Right forelimb (tissue), 1 donor: ENCODE data around the gene SH3RF3.

ENCODE experiments used
- DNase-seq: peaks from one replicate; pipeline ENCODE4 v3.0.0-alpha.2; 2018

The SH3RF3 gene

DNA sequence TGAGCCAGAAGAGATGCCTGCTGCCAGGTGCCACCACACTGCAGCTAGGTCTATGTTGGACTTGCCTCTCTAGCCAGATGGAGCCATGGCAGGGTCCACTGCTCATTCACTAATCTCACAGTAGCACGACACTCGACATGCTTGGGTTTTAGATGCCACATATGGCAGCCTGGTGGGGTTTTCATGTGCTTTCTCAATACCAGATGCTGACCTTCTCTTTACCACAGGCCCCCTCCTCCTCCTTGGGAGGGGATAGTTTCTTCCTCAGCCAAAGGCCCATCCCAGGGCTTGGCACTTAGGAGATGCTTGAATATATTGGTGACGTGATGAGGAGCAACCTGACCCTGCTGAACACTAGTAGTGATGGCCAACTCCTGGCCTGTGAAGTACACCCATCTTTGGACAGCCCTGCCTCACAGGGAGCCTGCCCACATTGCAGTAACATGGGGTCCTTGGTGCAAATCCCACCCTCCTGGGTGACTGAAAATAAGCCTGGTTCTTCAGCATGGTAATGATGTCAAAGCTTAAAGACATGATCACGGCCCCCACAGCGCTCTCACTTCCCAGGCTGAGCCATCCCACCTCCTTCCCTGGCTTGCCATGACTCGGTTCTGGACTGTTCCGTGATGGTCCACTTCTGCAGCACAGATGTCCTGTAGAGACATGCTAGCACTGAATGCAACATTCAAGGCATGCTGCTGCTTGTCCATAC is 227.5 kb downstream of the SH3RF3 start:
- DNase-seq = no peak

DNA sequence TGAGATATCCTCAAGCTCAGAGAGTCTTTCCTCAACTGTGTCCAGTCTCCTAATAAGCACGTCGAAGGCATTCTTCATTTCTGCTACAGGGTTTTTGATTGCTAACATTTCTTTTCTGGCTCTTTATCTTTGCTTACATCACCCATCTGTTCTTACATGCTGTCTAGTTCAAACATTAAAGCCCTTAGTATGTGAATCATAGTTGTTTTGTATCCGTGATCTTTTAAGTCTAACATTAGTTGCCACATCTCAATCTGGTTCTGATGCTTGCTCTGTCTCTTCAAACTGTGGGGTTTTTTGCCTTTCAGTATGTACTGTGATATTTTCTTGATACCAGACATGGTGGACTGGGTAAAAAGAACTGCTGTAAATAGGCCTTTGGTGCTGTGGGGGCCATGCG is 235.2 kb downstream of the SH3RF3 start:
- no peak for DNase-seq

DNA sequence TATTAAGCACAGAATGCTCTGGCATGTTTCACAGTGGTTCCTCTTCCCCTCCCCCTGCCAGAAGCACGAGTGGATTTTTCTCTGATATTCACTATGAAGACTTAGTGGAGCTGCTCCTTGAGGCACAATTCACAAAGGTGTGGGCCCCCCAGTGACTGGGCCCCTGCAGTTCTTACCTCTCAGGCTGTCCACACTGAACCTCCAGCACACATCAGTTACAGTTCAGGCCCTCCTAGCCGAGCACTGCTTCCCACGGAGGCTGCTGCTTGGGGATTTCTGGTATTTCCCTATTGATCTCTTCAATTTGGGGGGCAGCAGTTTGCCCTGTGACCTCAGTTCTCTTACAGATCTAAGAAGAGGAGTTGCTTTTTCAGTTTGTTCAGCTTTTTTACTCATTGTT is 236.1 kb downstream of the SH3RF3 start:
- DNase-seq = no peak

DNA sequence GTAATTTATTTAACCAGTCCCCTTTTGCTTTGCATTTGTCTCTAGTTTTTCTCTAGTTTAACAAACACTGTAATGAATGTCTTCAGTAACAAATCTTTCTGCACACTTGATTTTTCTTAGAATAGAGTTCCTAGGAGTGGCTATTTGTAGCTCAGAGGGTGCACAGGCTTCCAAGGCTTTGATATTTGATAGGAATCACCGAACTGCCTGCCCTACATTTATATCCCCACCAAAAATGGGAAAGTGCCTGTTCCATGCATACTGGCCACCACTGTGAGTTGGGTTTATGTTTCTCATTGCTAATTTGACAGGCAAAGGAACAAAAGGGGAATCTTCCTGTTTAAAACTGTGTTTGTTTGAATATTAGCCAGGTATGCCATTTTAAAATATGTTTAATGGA is 238.7 kb downstream of the SH3RF3 start:
- no peak for DNase-seq

DNA sequence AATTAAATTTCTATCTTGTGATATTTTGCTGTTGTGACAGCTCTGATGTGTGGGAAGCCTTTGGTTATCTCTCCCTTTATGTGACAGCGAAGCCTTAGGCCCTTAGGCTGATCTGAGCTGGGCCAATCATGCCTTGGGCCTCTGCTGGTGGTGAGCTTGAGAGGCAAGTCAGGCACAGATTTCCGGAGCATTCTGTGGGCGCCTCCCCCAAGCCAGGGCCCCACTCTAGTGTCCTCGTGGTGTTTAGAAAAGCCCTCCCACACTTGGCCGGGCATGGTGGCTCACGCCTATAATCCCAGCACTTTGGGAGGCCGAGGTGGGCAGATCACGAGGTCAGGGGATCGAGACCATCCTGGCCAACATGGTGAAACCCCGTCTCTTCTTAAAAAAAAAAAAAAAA is 239.8 kb downstream of the SH3RF3 start:
- DNase-seq = no peak

DNA sequence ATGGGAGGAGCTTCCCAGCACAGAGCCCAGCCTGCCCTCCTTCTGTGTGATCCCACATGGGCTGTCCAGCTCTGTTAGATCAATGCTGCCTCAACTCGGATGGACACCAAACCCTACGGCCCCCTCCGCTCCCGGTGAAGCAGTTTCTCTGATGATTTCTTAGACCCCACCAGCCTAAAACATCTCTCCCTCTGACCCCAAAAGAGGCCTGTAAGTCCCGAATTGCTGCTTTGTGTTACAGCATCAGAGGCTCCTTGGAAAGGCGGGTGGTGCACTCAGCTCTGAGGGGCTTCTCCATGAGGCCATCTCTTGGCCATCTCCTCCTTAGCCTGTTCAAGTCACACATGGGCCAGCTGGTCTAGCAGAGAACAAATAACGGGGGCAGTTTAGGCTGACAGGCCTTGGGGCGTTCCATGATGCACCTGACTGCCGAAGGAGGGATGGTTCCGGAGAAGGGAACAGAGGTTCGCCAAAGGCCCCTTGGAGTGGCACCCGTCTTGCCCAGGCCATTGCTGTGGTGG is 240.7 kb downstream of the SH3RF3 start:
- DNase-seq = no peak

DNA sequence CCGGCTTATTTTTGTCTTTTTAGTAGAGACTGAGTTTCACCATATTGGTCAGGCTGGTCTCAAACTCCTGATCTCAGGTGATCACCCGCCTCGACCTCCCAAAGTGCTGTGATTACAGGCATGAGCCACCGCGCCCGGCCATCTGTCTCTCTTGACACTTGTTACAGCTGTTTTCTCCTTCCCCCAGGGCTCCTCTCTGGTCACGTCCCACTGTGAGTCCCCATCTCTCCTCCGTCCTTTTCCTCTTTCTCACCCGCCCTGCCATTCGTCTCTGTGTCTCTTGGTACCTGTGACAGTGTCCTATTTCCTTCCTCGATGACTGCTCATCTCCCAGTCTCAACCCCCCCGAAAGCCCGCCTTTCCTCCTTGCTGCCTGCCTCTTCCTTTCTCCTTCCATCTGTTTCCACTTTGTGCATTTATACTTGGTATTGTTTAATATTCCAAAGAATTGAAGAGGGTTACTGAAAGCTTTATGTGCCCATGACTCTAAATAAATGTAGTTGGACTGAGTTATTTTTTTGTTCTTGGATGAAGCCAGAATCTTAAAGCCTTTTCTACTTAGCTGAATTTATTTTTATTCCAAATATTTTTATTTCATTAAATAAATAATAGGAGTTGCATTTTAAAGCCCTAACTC is 241.5 kb downstream of the SH3RF3 start:
- DNase-seq = no peak

DNA sequence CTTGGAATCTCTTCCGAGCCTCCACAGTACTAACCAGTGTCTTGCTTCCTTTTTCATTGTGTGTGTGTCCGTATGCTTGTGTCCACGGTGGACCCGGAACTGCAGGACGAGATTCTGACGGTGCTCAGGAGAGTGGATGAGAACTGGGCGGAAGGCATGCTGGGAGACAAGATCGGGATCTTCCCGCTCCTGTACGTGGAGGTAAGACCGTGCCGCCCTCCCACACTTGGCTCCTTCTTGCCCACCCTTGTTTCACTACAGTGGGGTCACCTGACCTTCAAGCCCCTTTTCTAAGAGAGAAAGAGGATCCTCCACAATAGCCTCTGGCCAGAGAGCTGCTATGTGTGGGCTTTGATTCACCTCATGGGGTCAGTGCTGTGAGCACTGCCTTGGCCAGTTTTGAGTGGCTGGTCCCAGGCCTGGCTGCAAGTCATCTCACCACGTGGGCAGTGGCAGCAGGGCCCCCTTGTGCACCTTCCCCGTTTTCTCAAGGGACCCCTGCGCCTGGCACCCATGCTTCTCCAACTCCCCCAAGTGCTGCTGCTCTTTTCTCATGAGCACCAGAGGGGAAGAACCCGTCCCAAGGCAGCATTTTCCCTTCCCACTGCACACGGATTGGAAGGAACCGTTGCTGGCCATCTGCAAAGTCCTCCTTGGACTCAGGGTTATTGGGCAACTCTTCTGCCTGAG is 242.6 kb downstream of the SH3RF3 start:
- DNase-seq = no peak

DNA sequence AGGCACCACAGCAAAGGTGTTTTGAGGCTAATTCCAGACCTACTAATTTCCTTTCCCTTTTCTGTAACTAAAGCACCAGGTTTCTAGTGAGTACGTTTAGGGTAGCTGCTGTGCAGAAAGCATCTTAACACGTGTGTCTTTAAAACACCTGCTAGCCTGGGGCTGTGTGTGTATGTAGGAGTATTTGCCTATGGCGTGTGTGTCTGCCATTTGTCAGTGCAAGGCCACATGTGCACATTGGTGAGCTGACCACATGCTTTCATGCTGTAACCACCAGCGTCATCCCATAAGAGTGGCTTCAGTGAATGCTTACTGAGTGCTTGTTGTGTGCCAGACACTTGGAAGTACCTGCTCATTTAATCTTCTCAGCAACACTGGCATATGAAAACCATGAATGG is 243.2 kb downstream of the SH3RF3 start:
- no peak for DNase-seq

DNA sequence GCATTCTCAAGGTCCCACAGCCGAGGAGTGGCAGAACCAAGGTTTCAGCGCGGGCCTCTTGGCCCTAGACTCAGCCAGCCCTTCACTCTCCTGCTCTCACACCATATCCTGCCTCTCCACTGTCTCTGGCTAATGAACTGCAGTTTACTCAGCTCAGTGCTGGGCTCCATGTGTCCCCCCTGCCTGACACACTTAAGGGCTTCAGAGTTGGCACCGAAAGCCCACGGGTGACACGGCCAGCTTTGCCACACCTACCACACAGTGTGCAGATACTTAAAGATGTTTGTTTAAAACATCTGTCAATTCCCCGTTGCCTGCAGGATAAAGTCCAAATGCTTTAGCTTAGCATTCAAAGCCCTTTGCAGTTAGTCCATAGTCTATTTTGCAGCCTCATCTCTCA is 243.6 kb downstream of the SH3RF3 start:
- DNase-seq = no peak

DNA sequence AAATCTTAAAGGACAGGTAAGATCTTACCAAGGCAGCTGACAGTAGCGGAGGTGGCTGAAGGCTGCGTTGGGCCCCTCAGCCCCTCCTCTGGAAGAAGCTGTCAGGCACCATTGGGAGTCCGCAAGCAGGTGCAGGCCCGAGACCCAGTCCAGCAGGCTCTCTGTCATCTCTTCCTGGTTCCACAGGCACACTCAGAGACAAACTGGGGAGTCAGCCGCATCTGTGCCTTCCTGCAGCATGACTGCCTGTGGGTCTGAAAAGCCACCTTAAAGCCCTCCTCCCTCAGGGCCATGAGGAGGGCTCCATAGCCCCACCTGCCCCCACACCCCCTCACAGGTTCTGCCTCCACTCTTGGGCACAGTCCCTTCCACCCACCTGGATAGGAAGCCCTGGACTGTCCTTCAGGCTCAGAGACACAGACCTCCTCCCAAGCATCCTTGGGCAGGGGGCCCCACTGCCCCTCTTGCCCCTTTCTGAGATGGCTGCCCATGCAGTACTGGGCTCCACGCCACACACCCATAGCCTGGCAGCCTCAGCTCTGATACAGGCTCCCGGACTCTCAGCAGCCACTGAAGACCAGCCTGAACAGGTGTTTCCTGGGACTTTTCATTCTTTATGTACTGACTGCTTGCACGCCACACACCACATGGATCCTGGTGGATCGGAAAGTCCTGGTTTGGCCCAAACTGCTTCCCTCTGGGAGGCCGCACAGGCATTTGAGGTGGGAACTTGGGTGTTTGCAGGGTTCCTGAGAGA is 245.0 kb downstream of the SH3RF3 start:
- DNase-seq = no peak

DNA sequence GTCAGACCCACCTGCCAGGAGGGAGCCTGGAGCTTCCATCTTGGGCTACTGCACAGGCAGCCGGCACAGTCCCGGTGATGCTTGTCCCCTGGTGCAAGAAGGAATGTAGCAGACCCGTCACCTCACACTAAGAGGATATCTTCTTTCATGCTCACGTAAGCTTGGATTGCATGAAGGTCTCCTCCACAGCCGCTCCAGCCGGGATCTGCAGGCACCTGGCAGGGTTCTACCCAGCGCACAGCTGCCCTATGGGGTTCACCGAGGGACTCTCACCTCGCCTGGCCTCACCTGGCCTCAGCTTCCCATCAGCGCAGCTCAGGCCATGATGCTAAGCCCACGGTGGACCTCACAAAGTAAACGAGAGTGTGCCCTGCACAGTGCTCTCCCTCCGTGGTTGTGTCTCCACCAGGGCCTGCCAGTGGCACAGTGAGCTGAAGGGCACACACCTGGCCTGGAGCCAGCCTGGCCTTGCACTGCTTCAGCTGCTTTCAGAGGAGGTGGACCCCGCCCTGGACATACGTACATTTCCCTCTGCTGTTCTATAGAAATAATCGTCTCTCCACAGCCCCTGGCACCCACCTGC is 245.6 kb downstream of the SH3RF3 start:
- DNase-seq = no peak

DNA sequence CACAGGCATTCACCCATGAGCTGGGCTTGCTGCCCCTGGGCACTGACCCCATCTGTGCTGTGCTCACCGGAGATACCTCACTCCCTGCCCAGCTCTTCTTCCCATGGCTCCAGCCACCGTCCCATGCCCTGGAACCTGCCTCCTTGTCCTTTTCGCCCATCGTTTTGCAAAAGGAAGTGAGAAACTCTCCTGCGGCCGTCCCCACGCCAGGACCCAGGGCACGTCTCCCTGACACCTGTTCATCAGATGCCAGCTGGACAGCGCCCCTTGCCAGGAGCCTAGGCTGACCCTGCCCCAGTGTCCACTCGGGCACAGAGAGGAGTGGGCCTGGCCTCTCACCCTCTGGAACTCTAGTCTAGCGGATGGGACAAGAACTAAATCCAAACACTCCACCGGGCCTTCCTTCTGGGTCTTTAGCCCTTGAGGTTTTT is 246.1 kb downstream of the SH3RF3 start:
- no peak for DNase-seq

DNA sequence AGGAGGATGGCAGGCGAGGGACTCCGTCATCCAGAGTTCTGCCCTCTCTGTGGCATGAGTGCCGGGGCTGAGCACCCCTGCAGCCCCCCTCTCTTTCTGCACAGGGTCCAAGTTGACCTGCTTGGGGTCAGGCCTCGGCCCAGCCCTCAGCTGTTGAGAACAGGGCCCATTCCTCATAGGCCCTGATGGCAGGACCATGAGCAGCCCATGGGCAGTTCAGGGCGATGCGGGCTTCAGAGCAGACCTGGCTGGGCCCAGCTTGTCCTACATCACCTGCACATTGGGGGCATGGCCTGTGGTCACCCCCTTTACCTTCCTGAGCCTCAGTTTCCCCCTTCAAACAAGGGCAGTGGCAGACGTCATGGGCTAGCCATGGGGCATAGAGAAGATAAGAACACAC is 246.7 kb downstream of the SH3RF3 start:
- no peak for DNase-seq

DNA sequence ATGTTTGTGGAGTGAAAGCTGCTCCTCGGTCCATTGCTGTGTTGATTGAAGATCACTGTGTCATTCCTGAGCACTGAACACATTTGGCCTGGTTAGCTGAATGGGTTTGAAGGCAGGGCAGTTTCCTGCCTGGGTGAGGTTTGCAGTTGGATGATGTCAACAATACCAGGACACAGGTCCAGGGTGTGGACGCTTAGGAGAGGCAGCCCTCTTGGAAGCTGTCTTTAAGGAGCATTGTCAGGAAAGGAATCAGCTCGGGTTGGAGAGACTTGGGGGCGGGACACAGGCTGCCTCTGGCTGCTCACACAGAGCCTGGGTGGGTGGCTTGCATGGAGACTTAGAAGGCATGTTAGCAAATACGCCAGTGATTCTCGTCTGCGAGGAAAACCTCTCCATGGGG is 247.1 kb downstream of the SH3RF3 start:
- DNase-seq = no peak

DNA sequence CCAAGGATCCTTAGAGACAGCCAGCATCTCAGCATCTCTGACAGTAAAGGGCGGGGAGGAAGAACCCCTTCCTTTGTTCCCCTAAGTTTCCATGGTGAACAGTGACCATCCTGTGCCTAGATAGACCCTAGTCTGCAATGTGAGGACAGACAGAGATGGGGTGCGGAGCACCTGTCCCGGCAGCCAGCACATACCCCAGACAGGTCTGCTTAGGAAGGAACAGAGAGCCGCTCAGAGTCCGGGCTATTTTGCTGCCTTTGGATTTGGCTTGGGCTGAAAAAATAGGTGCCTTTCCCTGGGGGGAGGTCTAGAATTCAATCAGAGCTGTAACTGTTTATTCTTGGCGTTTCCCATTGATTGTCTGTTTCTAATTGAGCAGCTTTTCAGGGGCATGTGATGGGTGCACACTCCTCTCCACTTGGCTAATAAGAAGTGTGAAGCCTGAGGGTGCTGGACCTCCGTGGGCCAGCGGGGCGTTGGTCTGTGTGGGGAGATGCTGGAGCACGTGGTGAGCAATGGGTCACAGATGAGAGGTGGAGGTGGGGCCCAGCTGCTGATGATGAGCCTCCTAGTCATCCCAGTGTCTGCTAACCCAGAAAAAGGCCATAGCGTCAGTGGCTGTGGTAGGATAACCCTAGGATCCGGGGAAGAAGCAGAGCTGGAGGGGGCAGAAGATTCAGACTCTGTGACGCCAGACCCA is 247.9 kb downstream of the SH3RF3 start:
- peak; percentile 20 for DNase-seq

DNA sequence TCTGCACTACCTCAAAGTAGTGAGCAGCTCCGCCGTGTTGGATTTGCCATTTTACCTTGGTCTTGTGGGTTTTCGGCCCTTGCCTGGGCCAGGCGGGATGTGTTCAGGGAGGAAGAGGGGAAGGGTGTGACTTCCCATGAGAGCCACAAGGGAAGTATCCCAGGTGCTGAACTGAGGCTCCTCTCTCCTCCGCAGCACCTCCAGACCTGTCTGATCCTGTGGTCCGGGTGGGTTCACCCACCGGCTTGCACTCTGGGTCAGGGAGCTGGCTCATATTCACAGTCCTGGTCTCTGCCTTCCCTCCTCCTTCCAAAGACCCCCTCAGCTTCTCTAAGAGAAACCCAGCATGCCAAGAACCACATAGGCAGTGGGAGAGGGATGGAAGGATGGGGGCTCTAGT is 249.0 kb downstream of the SH3RF3 start:
- DNase-seq = no peak

DNA sequence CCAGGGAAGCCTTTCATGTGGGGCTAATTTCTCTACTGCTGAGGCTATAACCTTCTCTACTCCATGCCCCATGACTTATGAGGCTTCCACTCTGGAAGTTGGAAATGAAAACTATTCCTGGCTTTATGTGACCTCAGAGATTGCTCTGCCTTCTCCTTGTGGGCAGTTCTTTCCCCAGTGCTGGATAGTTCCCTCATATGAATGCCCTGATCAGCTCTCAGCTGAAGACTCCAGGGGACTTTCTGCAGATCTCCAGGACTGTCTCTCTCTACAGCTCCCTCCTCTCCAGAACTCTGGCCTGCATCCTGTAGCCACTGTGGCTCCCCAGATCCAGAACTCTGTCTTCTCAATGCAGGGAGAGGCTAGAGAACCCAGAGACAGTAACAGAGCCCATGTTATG is 249.7 kb downstream of the SH3RF3 start:
- no peak for DNase-seq

DNA sequence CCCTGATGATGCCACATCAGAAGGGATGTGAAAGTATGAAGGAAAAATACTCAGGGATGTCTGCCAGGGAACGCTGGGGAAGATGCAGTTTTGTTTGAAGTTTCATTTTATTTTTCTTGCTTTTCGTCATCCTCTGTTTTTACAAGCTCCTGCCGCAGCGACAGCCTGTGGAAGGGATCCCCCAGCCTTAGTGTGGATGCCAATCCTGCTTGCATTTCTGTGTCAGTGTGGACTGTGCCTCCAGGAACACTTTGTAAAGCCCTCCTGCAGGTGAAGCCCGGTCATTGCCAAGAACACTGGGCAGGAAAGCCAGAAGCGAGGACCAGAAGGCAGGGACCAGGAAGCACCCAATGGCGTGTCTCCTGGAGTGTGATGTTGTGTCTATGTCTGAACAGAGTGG is 250.5 kb downstream of the SH3RF3 start:
- DNase-seq = no peak

DNA sequence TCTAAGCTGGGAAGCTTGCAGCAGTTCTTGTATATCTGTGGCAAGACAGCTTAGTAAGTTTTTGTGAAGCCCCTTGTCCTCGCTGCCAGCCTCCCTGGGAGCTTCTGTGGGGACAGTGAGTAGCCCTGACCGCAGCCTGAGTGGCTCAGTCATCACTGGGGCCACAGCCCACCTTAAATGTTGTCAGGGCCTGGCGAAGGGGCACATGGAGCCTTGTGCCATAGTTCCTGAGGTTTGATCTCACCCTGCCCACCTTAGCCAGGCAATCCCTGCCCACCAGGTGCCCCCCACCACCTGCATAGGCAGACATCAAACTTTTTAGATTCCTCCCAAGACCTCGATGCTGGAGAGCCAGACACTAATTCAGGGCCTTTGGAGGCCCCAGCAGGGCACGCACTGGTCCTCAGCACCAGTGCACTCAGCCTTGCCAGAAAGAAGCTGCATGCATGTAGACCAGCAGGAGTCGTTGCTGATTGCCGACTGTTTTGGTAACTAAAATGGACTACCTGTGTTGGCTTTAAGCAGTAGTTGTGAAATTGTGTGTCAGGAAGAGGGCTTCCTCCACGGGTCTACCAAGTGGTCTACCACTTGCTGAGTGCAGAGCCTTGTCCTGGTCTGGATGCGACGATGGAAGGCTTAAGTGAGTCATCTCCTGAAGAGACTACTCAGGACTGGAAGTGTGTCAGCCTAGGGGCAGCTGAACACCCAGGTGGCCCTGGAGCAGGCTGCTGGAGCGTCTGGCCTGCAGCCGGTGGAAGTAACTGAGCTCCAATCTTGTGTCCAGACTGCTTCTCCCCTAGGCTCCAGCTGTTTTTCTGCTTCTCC is 251.7 kb downstream of the SH3RF3 start:
- no peak for DNase-seq

DNA sequence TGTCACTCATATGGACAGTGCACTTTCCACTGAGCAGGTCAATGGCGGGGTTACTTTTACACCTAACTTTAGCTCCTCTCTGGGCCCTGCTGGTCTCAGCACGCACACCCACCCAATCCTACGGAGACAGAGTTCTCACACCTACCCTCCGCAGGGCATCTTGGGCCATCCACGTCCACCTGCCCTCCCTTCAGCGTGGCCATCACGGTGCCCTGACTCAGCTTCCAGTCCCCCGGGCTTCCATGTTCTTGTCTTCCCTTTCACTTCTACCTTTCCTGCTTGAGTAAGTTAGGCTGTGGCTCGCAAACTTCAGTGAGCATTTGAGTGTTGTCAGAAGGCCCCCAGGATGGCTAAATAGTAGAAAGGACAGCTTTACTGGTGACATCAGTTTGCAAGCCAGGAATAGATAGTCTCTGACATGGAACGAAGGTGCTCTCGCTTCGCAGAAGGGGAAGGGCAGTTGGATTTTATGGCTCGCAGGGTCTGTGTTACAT is 252.4 kb downstream of the SH3RF3 start:
- DNase-seq = no peak
